Fibroblast of peridontal ligament (primary cell): ENCODE results near the gene GLB1L3.
"Not testable (repeated sequence)": the region's sequence is repeated elsewhere in the genome, so short reads cannot be mapped to it uniquely, and the experiment has no call there.

Experiments used
- DNase-seq: peaks from one replicate; pipeline ENCODE4 v3.0.0-alpha.2; 2010; ENCODE audit errors: extremely low read depth

GLB1L3 gene

GRCh38 chr11:134276396-134277182 is 410 bp downstream of the GLB1L3 start:
- no peak for DNase-seq

GRCh38 chr11:134277183-134278001 is 1.2 kb downstream of the GLB1L3 start:
- no peak for DNase-seq

GRCh38 chr11:134278356-134278755 is 2.2 kb downstream of the GLB1L3 start:
- DNase-seq, result no peak

- not testable (repeated sequence) for DNase-seq
These were observed 5.5 kb downstream of the GLB1L3 start for GRCh38 chr11:134281635-134282034.

GRCh38 chr11:134282121-134283045 is 6.2 kb downstream of the GLB1L3 start:
- no peak for DNase-seq

- no peak for DNase-seq
These were observed 7.5 kb downstream of the GLB1L3 start for GRCh38 chr11:134283461-134284230.

GRCh38 chr11:134284349-134284748 is 8.2 kb downstream of the GLB1L3 start:
- not testable (repeated sequence) for DNase-seq

GRCh38 chr11:134287561-134287960 is 11.4 kb downstream of the GLB1L3 start:
- no peak for DNase-seq

- DNase-seq, result no peak
These were observed 12.3 kb downstream of the GLB1L3 start for GRCh38 chr11:134288486-134288885.

GRCh38 chr11:134289167-134289566 is 13.0 kb downstream of the GLB1L3 start:
- DNase-seq, result no peak

- DNase-seq, result no peak
These were observed 13.6 kb downstream of the GLB1L3 start for GRCh38 chr11:134289789-134290188.

GRCh38 chr11:134290646-134291045 is 14.5 kb downstream of the GLB1L3 start:
- DNase-seq, result no peak

GRCh38 chr11:134291196-134291595 is 15.0 kb downstream of the GLB1L3 start:
- no peak for DNase-seq

GRCh38 chr11:134292661-134293060 is 16.5 kb downstream of the GLB1L3 start:
- no peak for DNase-seq

- no peak for DNase-seq
These were observed 17.2 kb downstream of the GLB1L3 start for GRCh38 chr11:134293119-134294113.

- no peak for DNase-seq
These were observed 18.5 kb downstream of the GLB1L3 start for GRCh38 chr11:134294664-134295063.

GRCh38 chr11:134312223-134312622 is 36.0 kb downstream of the GLB1L3 start:
- no peak for DNase-seq

GRCh38 chr11:134312807-134313206 is 36.6 kb downstream of the GLB1L3 start:
- no peak for DNase-seq

GRCh38 chr11:134313379-134313778 is 37.2 kb downstream of the GLB1L3 start:
- DNase-seq, result no peak
